GM19395 (cell line): ENCODE measurements around the gene ZNF101.
A peak's percentile ranks its signal among the peaks of the same experiment; 100 is the strongest.

Experiments
- ATAC-seq: cut with Tn5 transposase; IDR thresholded peaks from one replicate; pipeline ENCODE4 v1.9.1; 2021; ENCODE audit warnings: mild to moderate bottlenecking, moderate library complexity; ENCODE audit not compliant: unreplicated experiment

The ZNF101 gene

GRCh38 chr19:19637523-19638251 lies 31.0 kb upstream of the ZNF101 start:
- no peak for ATAC-seq

GRCh38 chr19:19642506-19643157 lies 26.0 kb upstream of the ZNF101 start:
- ATAC-seq = no peak

- ATAC-seq = peak; percentile 77
These were observed 25.2 kb upstream of the ZNF101 start, which contains the start of gene GMIP for GRCh38 chr19:19643158-19644053. Gene GMIP, minus strand, starts transcription at chr19:19643657. Its CDS starts 128 bp downstream, at chr19:19643529.

GRCh38 chr19:19644054-19644388 lies 24.6 kb upstream of the ZNF101 start:
- ATAC-seq = no peak

GRCh38 chr19:19645233-19645870 lies 23.3 kb upstream of the ZNF101 start:
- no peak for ATAC-seq

GRCh38 chr19:19647037-19647835 lies 21.4 kb upstream of the ZNF101 start:
- no peak for ATAC-seq

- no peak for ATAC-seq
These were observed 19.5 kb upstream of the ZNF101 start for GRCh38 chr19:19649155-19649554.

GRCh38 chr19:19649580-19649995 lies 19.1 kb upstream of the ZNF101 start:
- no peak for ATAC-seq

- no peak for ATAC-seq
These were observed 18.3 kb upstream of the ZNF101 start for GRCh38 chr19:19650331-19650730.

GRCh38 chr19:19651076-19651475 lies 17.6 kb upstream of the ZNF101 start:
- ATAC-seq = no peak

- no peak for ATAC-seq
These were observed 15.9 kb upstream of the ZNF101 start for GRCh38 chr19:19652482-19653295.

GRCh38 chr19:19653597-19654147 lies 15.0 kb upstream of the ZNF101 start:
- no peak for ATAC-seq

GRCh38 chr19:19654441-19654840 lies 14.2 kb upstream of the ZNF101 start:
- no peak for ATAC-seq

GRCh38 chr19:19655051-19655594 lies 13.5 kb upstream of the ZNF101 start:
- ATAC-seq = no peak

GRCh38 chr19:19655641-19656343 lies 12.8 kb upstream of the ZNF101 start:
- no peak for ATAC-seq

GRCh38 chr19:19656451-19657396 lies 11.9 kb upstream of the ZNF101 start:
- no peak for ATAC-seq

- ATAC-seq = no peak
These were observed 11.2 kb upstream of the ZNF101 start for GRCh38 chr19:19657397-19657783.
